GM12878 (cell line): ENCODE measurements around the gene MTCL3.

Source experiments
- ATAC-seq: fragments of 200-7000 bp; cut with Tn5 transposase; 3 replicates; pipeline ENCODE4 v1.9.1; 2020; ENCODE audit warnings: mild to moderate bottlenecking, moderate library complexity
- BruUV-seq: library from RNA; stranded (reverse); fragments of 400-500 nt; replicated peaks from 2 replicates; lab custom pipeline; 2021; lab: Mats Ljungman, UMichigan
- CTCF ChIA-PET: fragments of 300-600 bp; sonication (Branson Sonifier 250); formaldehyde crosslinking; extraction: SDS; loops from one replicate; lab custom pipeline; 2021; ENCODE audit warnings: inconsistent platforms; lab: Yijun Ruan, JAX
- POLR2A ChIA-PET: fragments of 350-600 bp; formaldehyde crosslinking; extraction: SDS; loops from one replicate; lab custom pipeline; 2021; ENCODE audit warnings: inconsistent platforms; lab: Charles Lee
- RAD21 ChIA-PET: fragments of 300-600 bp; sonication (Branson Sonifier 250); formaldehyde crosslinking; loops from one replicate; lab custom pipeline; 2023; ENCODE audit warnings: antibody characterized with exemption; ENCODE audit not compliant: unreplicated experiment; lab: Charles Lee
- SMC1A ChIA-PET: fragments of 300-600 bp; sonication (Branson Sonifier 250); formaldehyde crosslinking; loops from one replicate; lab custom pipeline; 2023; ENCODE audit not compliant: unreplicated experiment, uncharacterized antibody; lab: Charles Lee
- DNase-seq: peaks from one replicate; pipeline ENCODE4 v3.0.0-alpha.2; 2011; ENCODE audit warnings: low read depth, low spot score
- FAIRE-seq: peaks from 3 replicates; lab custom pipeline; 2011; peaks lifted over from hg19 to GRCh38; lab: Jason Lieb, UNC
- H2AFZ ChIP-seq: 2 replicates; pipeline ENCODE4 v1.6.0; 2011; ENCODE audit warnings: low read depth, low read length, control low read depth; ENCODE audit not compliant: control insufficient read depth
- H3K27ac ChIP-seq: 2 replicates; pipeline ENCODE4 v1.5.1; 2011; ENCODE audit warnings: control low read depth; ENCODE audit not compliant: control insufficient read depth, insufficient read depth
- H3K27me3 ChIP-seq, 2 experiments: replicated peaks in 1 of 2; 2 replicates each; pipeline versions ENCODE4 v1.6.0 to v1.6.1; 2011; ENCODE audit warnings: low read length in 1 of 2; ENCODE audit not compliant: control insufficient read depth in 2 of 2, insufficient read depth in 2 of 2
- H3K36me3 ChIP-seq, 2 experiments: 2 replicates each; pipeline ENCODE4 v1.5.1; 2011; ENCODE audit warnings: low read length in 1 of 2; ENCODE audit not compliant: control insufficient read depth in 2 of 2, insufficient read depth in 2 of 2
- H3K4me1 ChIP-seq: 2 replicates; pipeline ENCODE4 v1.6.1; 2011; ENCODE audit warnings: mild to moderate bottlenecking, low read length, moderate library complexity, mixed read lengths; ENCODE audit not compliant: control insufficient read depth, insufficient read depth
- H3K4me2 ChIP-seq: 2 replicates; pipeline ENCODE4 v1.6.0; 2011; ENCODE audit warnings: control low read depth; ENCODE audit not compliant: control insufficient read depth, insufficient read depth
- H3K4me3 ChIP-seq: fragments of 200-600 bp; sonication (generic); 2 replicates; pipeline ENCODE4 v1.5.1; 2016
- H3K79me2 ChIP-seq: 2 replicates; pipeline ENCODE4 v1.6.0; 2011; ENCODE audit warnings: low read length; ENCODE audit not compliant: control insufficient read depth, insufficient read depth
- H3K9ac ChIP-seq: 2 replicates; pipeline ENCODE4 v1.8.0; 2011; ENCODE audit warnings: low read length, control low read depth, mixed read lengths; ENCODE audit not compliant: control insufficient read depth, insufficient read depth
- H3K9me3 ChIP-seq: replicated peaks from 3 replicates; pipeline ENCODE4 v1.5.1; 2011; ENCODE audit warnings: mild to moderate bottlenecking, low read length; ENCODE audit not compliant: control insufficient read depth, insufficient read depth
- H4K20me1 ChIP-seq: 2 replicates; pipeline ENCODE4 v1.6.0; 2011; ENCODE audit not compliant: control insufficient read depth, insufficient read depth
- BCLAF1 ChIP-seq: fragments of 450-650 bp; IDR thresholded peaks from 2 replicates; pipeline ENCODE4 v1.6.1; 2017; ENCODE audit warnings: antibody characterized with exemption, mild to moderate bottlenecking, moderate library complexity
- EP300 ChIP-seq, 2 experiments: fragments of 150-350 bp in 1 of 2; IDR thresholded peaks; 2 replicates each; pipeline ENCODE4 v1.6.1; 2011 to 2012; ENCODE audit warnings: low read depth in 2 of 2, low read length in 2 of 2, borderline replicate concordance in 1 of 2, improper control_type of control experiment in 1 of 2, inconsistent platforms in 1 of 2; ENCODE audit not compliant: control insufficient read depth in 1 of 2
- IRF4 ChIP-seq: IDR thresholded peaks from 2 replicates; pipeline ENCODE4 v1.6.1; 2011; ENCODE audit warnings: low read depth, low read length
- KDM1A ChIP-seq: fragments of 200-600 bp; sonication (generic); IDR thresholded peaks from 2 replicates; pipeline ENCODE4 v1.6.1; 2016; ENCODE audit warnings: borderline replicate concordance
- MEF2A ChIP-seq: IDR thresholded peaks from 2 replicates; pipeline ENCODE4 v1.6.1; 2011; ENCODE audit warnings: low read depth, mild to moderate bottlenecking, low read length, moderate library complexity; ENCODE audit not compliant: insufficient read depth
- MLLT1 ChIP-seq: fragments of 450-650 bp; IDR thresholded peaks from 2 replicates; pipeline ENCODE4 v1.6.1; 2016; ENCODE audit warnings: mild to moderate bottlenecking
- MYB ChIP-seq: fragments of 150-350 bp; IDR thresholded peaks from 2 replicates; pipeline ENCODE4 v1.6.1; 2014; ENCODE audit warnings: mild to moderate bottlenecking, low read depth, low read length, borderline replicate concordance
- MYC ChIP-seq: IDR thresholded peaks from 2 replicates; pipeline ENCODE4 v1.6.1; 2011; ENCODE audit warnings: mild to moderate bottlenecking, low read length, moderate library complexity, inconsistent platforms; ENCODE audit not compliant: insufficient read depth, insufficient replicate concordance, insufficient read length, severe bottlenecking
- NFYB ChIP-seq: IDR thresholded peaks from 2 replicates; pipeline ENCODE4 v1.6.1; 2011; ENCODE audit warnings: low read depth, mild to moderate bottlenecking, low read length, improper control_type of control experiment, moderate library complexity; ENCODE audit not compliant: insufficient read depth
- NR2C2 ChIP-seq: IDR thresholded peaks from 2 replicates; pipeline ENCODE4 v1.6.1; 2011; ENCODE audit warnings: borderline replicate concordance, low read depth; ENCODE audit not compliant: control insufficient read depth, insufficient read length
- RELB ChIP-seq: fragments of 450-650 bp; IDR thresholded peaks from 2 replicates; pipeline ENCODE4 v1.6.1; 2017; ENCODE audit warnings: low read depth, mild to moderate bottlenecking, moderate library complexity
- ZBED1 ChIP-seq: IDR thresholded peaks from 2 replicates; pipeline ENCODE4 v1.6.1; 2016; ENCODE audit warnings: borderline replicate concordance
- ZNF207 ChIP-seq: fragments of 450-650 bp; IDR thresholded peaks from 2 replicates; pipeline ENCODE4 v1.6.1; 2014; ENCODE audit warnings: antibody characterized with exemption, mild to moderate bottlenecking, borderline replicate concordance
- WGBS: methylation state at CpG from one replicate; pipeline ENCODE4 v1.1.6; 2016; ENCODE audit warnings: low lambda C conversion rate; ENCODE audit not compliant: insufficient replicate concordance, insufficient coverage; ENCODE audit errors: missing lambda C conversion rate; 5-methylcytosine and 5-hydroxymethylcytosine counted together
- in situ Hi-C: fragments of 300-500 bp; cut with MboI; formaldehyde crosslinking; loops from 9 replicates; pipeline ENCODE4 v1.14.3; 2018; ENCODE audit warnings: mixed read lengths
- intact Hi-C: fragments of 100-400 bp; cut with micrococcal nuclease; formaldehyde crosslinking; loops from one replicate; pipeline ENCODE4 v1.14.2; 2022; ENCODE audit not compliant: unreplicated experiment

MTCL3 gene

GRCh38 chr6:127510876-127511275, 8.3 kb downstream of the MTCL3 start:
- ChIA-PET POLR2A (no interaction called here), RAD21 (no interaction called here), CTCF (interaction anchor here (1.5 to 2.4 kb wide), 3 partner anchors 9 to 44 kb away, joined by 4 to 8 read pairs (median 4); no protein-coding TSS in a partner anchor), SMC1A (interaction anchor here (0.5 to 3.1 kb wide), 4 partner anchors 17 to 584 kb away, joined by 3 to 7 read pairs (median 4); no protein-coding TSS in a partner anchor)
- no TSS peak for BruUV-seq
- intact Hi-C loops: no loop called here
- no peak for TF ChIP-seq MYB
- no peak for TF ChIP-seq IRF4
- TF ChIP-seq NR2C2: no peak
- TF ChIP-seq BCLAF1: no peak
- no peak for TF ChIP-seq MYC
- no peak for TF ChIP-seq MLLT1
- no peak for TF ChIP-seq KDM1A
- no peak for TF ChIP-seq ZBED1
- TF ChIP-seq ZNF207: no peak
- TF ChIP-seq NFYB: no peak
- no peak for TF ChIP-seq EP300 (IDR thresholded peaks at IDR 0.05; ENCODE audit: borderline replicate concordance in 1 of 2, control insufficient read depth in 1 of 2, low read depth in 2 of 2, low read length in 2 of 2)
- TF ChIP-seq MEF2A: no peak
- no peak for TF ChIP-seq RELB
- ATAC-seq (no peak), DNase-seq (no peak), FAIRE-seq (no peak)
- Histone ChIP-seq H3K36me3 (no peaks in the 10 kb centered on the region), H3K9me3 (no peaks in the 10 kb centered on the region), H3K4me3 (no peak overlapping the region), H3K27ac (no peak overlapping the region), H2AFZ (no peak overlapping the region), H3K79me2 (no peaks in the 10 kb centered on the region), H3K4me1 (no peaks in the 10 kb centered on the region), H3K9ac (no peak overlapping the region), H4K20me1 (no peaks in the 10 kb centered on the region), H3K4me2 (no peak overlapping the region), H3K27me3 (peaks cover 4 to 6% of the 10 kb centered on the region in 2 experiments)
- in situ Hi-C loops: no loop called here
- 45% methylated on average over 2 of the region's 2 CpGs for WGBS
